ENCODE data around the gene COX14.

COX14 gene

GRCh38 chr12:50085615-50086072 is 26.4 kb upstream of the COX14 start:
- FAIRE-seq = no peak

GRCh38 chr12:50086148-50086547 is 25.9 kb upstream of the COX14 start:
- FAIRE-seq = no peak

GRCh38 chr12:50087151-50087550 is 24.9 kb upstream of the COX14 start:
- FAIRE-seq = no peak

GRCh38 chr12:50087995-50088394 is 24.0 kb upstream of the COX14 start:
- no peak for FAIRE-seq

GRCh38 chr12:50088577-50089335 is 23.3 kb upstream of the COX14 start:
- FAIRE-seq = no peak

GRCh38 chr12:50089730-50090129 is 22.3 kb upstream of the COX14 start:
- FAIRE-seq = no peak

GRCh38 chr12:50090391-50090790 is 21.6 kb upstream of the COX14 start:
- no peak for FAIRE-seq

- FAIRE-seq = no peak
These were observed 14.1 kb upstream of the COX14 start for GRCh38 chr12:50097952-50098351.

- no peak for FAIRE-seq
These were observed 12.6 kb upstream of the COX14 start for GRCh38 chr12:50099302-50100008.

GRCh38 chr12:50100561-50100960 is 11.5 kb upstream of the COX14 start:
- no peak for FAIRE-seq

- no peak for FAIRE-seq
These were observed 10.4 kb upstream of the COX14 start for GRCh38 chr12:50101663-50102062.

GRCh38 chr12:50102131-50102531 is 9.9 kb upstream of the COX14 start:
- no peak for FAIRE-seq

- FAIRE-seq = no peak
These were observed 9.3 kb upstream of the COX14 start for GRCh38 chr12:50102646-50103309.

GRCh38 chr12:50103351-50103750 is 8.7 kb upstream of the COX14 start:
- FAIRE-seq = no peak

GRCh38 chr12:50103767-50104321 is 8.2 kb upstream of the COX14 start, which contains the start of gene GPD1:
TSS of gene GPD1 (plus strand) at chr12:50104008. CDS start at chr12:50104051, 43 bp downstream.
- FAIRE-seq = no peak

GRCh38 chr12:50104417-50105366 is 7.3 kb upstream of the COX14 start:
- no peak for FAIRE-seq

- FAIRE-seq = no peak
These were observed 6.1 kb upstream of the COX14 start for GRCh38 chr12:50105913-50106450.

- no peak for FAIRE-seq
These were observed 5.1 kb upstream of the COX14 start for GRCh38 chr12:50106907-50107306.

- no peak for FAIRE-seq
These were observed 4.4 kb upstream of the COX14 start for GRCh38 chr12:50107416-50108268.

- FAIRE-seq = no peak
These were observed 2.7 kb upstream of the COX14 start for GRCh38 chr12:50109319-50109718.
